Measurements from ENCODE around the gene CDH13. TPM values are rescaled to one million over a fixed set of nuclear protein-coding genes. Genes with fewer than 3 reads are reported as not detected.
A peak's percentile ranks its signal among the peaks of the same experiment; 100 is the strongest.

CDH13 gene
- total and polyA plus RNA-seq, 2 donors (not counting 1 experiment from before 2014, with no cell fraction given) = 27.6 to 96.7 TPM

DNA sequence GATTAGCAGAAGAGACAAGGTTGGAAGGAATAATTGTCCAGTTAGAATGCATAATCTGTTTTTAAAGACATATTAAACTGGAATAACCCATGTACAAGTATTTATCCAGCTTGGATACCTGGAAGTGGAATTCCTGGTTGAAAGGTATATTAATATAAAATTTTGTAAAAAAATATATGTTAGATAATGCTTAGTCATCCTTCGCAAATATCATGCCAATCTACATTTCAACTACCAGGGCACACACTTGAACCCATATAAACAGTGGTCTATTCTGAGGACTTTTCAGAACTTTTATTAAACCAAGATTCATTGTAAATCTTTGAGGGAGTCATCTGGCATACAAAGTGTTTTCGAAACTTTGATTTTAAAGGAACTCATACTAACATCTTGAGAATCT lies 911.9 kb downstream of the CDH13 start:
- TF ChIP-seq EZH2 (IDR thresholded peaks at IDR 0.05; ENCODE audit: low read length, missing control alignments) = no peak
- TF ChIP-seq, protein P1, sequence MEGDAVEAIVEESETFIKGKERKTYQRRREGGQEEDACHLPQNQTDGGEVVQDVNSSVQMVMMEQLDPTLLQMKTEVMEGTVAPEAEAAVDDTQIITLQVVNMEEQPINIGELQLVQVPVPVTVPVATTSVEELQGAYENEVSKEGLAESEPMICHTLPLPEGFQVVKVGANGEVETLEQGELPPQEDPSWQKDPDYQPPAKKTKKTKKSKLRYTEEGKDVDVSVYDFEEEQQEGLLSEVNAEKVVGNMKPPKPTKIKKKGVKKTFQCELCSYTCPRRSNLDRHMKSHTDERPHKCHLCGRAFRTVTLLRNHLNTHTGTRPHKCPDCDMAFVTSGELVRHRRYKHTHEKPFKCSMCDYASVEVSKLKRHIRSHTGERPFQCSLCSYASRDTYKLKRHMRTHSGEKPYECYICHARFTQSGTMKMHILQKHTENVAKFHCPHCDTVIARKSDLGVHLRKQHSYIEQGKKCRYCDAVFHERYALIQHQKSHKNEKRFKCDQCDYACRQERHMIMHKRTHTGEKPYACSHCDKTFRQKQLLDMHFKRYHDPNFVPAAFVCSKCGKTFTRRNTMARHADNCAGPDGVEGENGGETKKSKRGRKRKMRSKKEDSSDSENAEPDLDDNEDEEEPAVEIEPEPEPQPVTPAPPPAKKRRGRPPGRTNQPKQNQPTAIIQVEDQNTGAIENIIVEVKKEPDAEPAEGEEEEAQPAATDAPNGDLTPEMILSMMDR (conservative IDR thresholded peaks at IDR 0.05 in 1 of 2, IDR thresholded peaks at IDR 0.05 in 1 of 2; ENCODE audit: low read depth in 1 of 2, low read length in 2 of 2) = no peak
- no peak for DNase-seq (ENCODE audit: low read depth in 2 of 2)
- no peak overlapping the region for H3K27ac ChIP-seq (ENCODE audit: insufficient read depth, low read length)
- no peaks in the 10 kb centered on the region for H3K9me3 ChIP-seq (ENCODE audit: control insufficient read depth, insufficient read depth, low read depth, low read length)
- no peak overlapping the region for H2AFZ ChIP-seq (ENCODE audit: low read length)
- H4K20me1 ChIP-seq (ENCODE audit: control insufficient read depth, extremely low read depth, insufficient read depth, low read length) = no peaks in the 10 kb centered on the region
- H3K27me3 ChIP-seq (ENCODE audit: control insufficient read depth, insufficient read depth, low read length) = no peaks in the 10 kb centered on the region
- no peaks in the 10 kb centered on the region for H3K4me1 ChIP-seq (ENCODE audit: control insufficient read depth, extremely low read depth, insufficient read depth, low read length)
- no peaks in the 10 kb centered on the region for H3K36me3 ChIP-seq (ENCODE audit: control insufficient read depth, insufficient read depth, low read length)
- H3K4me3 ChIP-seq (replicated peaks in 1 of 4; ENCODE audit: control extremely low read depth in 1 of 4, insufficient read depth in 1 of 4, low read depth in 3 of 4, low read length in 4 of 4) = no peak overlapping the region
- no peak overlapping the region for H3K9ac ChIP-seq (ENCODE audit: insufficient read depth, low read length)
- no peaks in the 10 kb centered on the region for H3K79me2 ChIP-seq (ENCODE audit: control insufficient read depth, insufficient read depth, low read length)
- no peak overlapping the region for H3K4me2 ChIP-seq (ENCODE audit: extremely low read depth, insufficient read depth, low read length)

DNA sequence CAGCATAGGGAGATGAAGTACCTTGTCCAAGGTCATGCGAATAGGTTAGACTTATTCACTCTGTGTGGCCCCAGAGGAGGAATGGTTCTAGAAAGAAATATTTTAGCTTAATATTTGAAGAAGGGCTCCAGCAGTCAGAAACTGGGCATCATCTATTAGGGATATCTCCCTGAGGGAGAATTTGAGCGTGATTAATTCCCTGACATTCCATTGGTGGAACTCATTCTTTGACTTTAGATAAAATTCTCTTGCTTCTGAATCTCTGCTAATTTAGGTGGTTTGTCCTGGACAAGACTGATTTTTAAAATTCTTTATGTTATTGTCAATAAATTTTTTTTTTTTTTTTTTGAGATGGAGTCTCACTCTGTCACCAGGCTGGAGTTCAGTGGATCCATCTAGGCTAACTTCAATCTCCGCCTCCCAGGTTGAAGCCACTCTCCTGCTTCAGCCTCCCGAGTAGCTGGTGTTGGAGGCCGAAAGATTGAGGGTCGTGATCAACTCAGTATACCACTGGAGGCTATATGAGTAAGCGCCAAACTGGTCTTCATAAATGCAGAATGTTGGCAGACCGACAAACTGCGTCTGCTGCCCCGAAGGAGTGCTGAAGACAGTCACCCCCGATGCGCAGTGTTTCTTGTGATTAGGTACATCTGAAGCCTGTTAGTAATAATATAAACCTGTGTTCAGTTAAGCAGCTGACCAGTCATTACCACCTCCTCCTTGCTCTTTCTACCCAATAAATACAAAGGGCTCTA lies 913.1 kb downstream of the CDH13 start:
- H3K4me2 ChIP-seq (ENCODE audit: extremely low read depth, insufficient read depth, low read length) = no peak overlapping the region
- no peak overlapping the region for H3K4me3 ChIP-seq (replicated peaks in 1 of 4; ENCODE audit: control extremely low read depth in 1 of 4, insufficient read depth in 1 of 4, low read depth in 3 of 4, low read length in 4 of 4)
- TF ChIP-seq, protein P1 (conservative IDR thresholded peaks at IDR 0.05 in 1 of 2, IDR thresholded peaks at IDR 0.05 in 1 of 2; ENCODE audit: low read depth in 1 of 2, low read length in 2 of 2) = no peak
- no peak overlapping the region for H3K27ac ChIP-seq (ENCODE audit: insufficient read depth, low read length)
- H4K20me1 ChIP-seq (ENCODE audit: control insufficient read depth, extremely low read depth, insufficient read depth, low read length) = no peaks in the 10 kb centered on the region
- no peaks in the 10 kb centered on the region for H3K9me3 ChIP-seq (ENCODE audit: control insufficient read depth, insufficient read depth, low read depth, low read length)
- H3K9ac ChIP-seq (ENCODE audit: insufficient read depth, low read length) = no peak overlapping the region
- no peaks in the 10 kb centered on the region for H3K4me1 ChIP-seq (ENCODE audit: control insufficient read depth, extremely low read depth, insufficient read depth, low read length)
- H3K79me2 ChIP-seq (ENCODE audit: control insufficient read depth, insufficient read depth, low read length) = no peaks in the 10 kb centered on the region
- peak in 1 of 2 donors; percentile 62 for DNase-seq (ENCODE audit: low read depth in 2 of 2)
- no peak overlapping the region for H2AFZ ChIP-seq (ENCODE audit: low read length)
- H3K36me3 ChIP-seq (ENCODE audit: control insufficient read depth, insufficient read depth, low read length) = no peaks in the 10 kb centered on the region
- no peaks in the 10 kb centered on the region for H3K27me3 ChIP-seq (ENCODE audit: control insufficient read depth, insufficient read depth, low read length)

DNA sequence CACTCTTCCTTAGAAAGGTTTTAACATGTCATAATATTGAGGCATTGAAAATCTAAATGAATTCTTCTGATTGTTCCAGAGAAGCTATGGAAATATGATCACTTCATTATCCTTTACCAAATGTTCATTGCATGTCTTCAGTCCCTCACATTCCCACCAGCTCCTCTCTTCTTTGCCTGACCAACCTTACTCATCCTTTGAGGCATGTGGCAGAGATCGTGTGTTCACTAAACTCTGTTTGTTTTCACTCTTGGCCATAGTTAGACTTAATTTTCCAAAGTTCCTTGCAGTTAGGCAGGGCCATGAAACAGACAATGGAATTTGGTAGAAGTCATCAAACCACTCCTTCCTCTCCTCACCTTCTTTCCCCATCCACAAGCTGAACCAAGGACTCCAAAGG lies 914.5 kb downstream of the CDH13 start:
- H3K36me3 ChIP-seq (ENCODE audit: control insufficient read depth, insufficient read depth, low read length) = no peaks in the 10 kb centered on the region
- TF ChIP-seq, protein P1 (conservative IDR thresholded peaks at IDR 0.05 in 1 of 2, IDR thresholded peaks at IDR 0.05 in 1 of 2; ENCODE audit: low read depth in 1 of 2, low read length in 2 of 2) = no peak
- no peak for TF ChIP-seq EZH2 (IDR thresholded peaks at IDR 0.05; ENCODE audit: low read length, missing control alignments)
- no peak for DNase-seq (ENCODE audit: low read depth in 2 of 2)

More for the DNA sequence above, 914.5 kb downstream of the CDH13 start:
- Histone ChIP-seq H4K20me1 (ENCODE audit: control insufficient read depth, extremely low read depth, insufficient read depth, low read length) (no peaks in the 10 kb centered on the region), H3K79me2 (ENCODE audit: control insufficient read depth, insufficient read depth, low read length) (no peaks in the 10 kb centered on the region), H3K4me2 (ENCODE audit: extremely low read depth, insufficient read depth, low read length) (no peak overlapping the region), H3K9ac (ENCODE audit: insufficient read depth, low read length) (no peak overlapping the region), H3K27me3 (ENCODE audit: control insufficient read depth, insufficient read depth, low read length) (no peaks in the 10 kb centered on the region), H3K4me1 (ENCODE audit: control insufficient read depth, extremely low read depth, insufficient read depth, low read length) (no peaks in the 10 kb centered on the region), H3K4me3 (replicated peaks in 1 of 4; ENCODE audit: control extremely low read depth in 1 of 4, insufficient read depth in 1 of 4, low read depth in 3 of 4, low read length in 4 of 4) (no peak overlapping the region), H2AFZ (ENCODE audit: low read length) (no peak overlapping the region), H3K27ac (ENCODE audit: insufficient read depth, low read length) (no peak overlapping the region), H3K9me3 (ENCODE audit: control insufficient read depth, insufficient read depth, low read depth, low read length) (no peaks in the 10 kb centered on the region)

Measured in fibroblast of lung (primary cell).